ENCODE results near the gene MDFIC. TPM values are rescaled to one million over a fixed set of nuclear protein-coding genes. Genes with fewer than 3 reads are reported as not detected.

MDFIC gene
- total RNA-seq, 2 donors from 2014 or later: 22.9 to 29.3 TPM

- DNase-seq (ENCODE audit: low spot score) (no peak), ATAC-seq (ENCODE audit: insufficient number of reproducible peaks, low FRiP score, low read depth) (no peak)
- Histone ChIP-seq H3K9me3 (no peaks in the 10 kb centered on the region), H3K4me1 (ENCODE audit: control insufficient read depth in 1 of 2, low read depth in 2 of 2) (peaks cover 8 to 13% of the 10 kb centered on the region in 2 donors), H3K36me3 (no peaks in the 10 kb centered on the region), H3K4me3 (no peak overlapping the region), H3K27me3 (replicated peaks; ENCODE audit: insufficient read depth) (no peaks in the 10 kb centered on the region), H3K27ac (no peak overlapping the region)
- TF ChIP-seq, protein P1, sequence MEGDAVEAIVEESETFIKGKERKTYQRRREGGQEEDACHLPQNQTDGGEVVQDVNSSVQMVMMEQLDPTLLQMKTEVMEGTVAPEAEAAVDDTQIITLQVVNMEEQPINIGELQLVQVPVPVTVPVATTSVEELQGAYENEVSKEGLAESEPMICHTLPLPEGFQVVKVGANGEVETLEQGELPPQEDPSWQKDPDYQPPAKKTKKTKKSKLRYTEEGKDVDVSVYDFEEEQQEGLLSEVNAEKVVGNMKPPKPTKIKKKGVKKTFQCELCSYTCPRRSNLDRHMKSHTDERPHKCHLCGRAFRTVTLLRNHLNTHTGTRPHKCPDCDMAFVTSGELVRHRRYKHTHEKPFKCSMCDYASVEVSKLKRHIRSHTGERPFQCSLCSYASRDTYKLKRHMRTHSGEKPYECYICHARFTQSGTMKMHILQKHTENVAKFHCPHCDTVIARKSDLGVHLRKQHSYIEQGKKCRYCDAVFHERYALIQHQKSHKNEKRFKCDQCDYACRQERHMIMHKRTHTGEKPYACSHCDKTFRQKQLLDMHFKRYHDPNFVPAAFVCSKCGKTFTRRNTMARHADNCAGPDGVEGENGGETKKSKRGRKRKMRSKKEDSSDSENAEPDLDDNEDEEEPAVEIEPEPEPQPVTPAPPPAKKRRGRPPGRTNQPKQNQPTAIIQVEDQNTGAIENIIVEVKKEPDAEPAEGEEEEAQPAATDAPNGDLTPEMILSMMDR (IDR thresholded peaks at IDR 0.05): no peak
Observed at GRCh38 chr7:114919587-114919986, 2.3 kb upstream of the MDFIC start.

DNA sequence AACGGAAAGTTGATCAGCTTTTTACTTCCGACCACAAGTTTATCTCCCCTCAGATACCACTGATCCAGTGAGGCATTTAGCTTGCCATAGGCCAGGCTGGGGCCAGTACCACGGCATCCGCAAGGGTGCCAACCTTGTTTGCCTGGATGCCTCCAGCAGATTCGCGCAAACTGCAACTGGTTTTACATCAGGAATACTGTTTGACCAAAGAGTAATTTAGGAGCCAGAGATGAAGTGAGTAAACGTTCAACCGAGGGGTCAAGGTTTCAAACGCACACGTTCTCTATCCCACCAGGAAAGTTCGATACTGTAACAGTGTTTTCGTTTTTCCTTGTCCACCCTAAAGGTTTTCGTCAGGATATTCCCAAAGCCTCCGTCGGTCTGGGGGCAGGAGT lies 266 bp upstream of the MDFIC start:
- Histone ChIP-seq H3K27ac (peak overlapping the region; percentile 86 to 87), H3K27me3 (replicated peaks; ENCODE audit: insufficient read depth) (no peaks in the 10 kb centered on the region), H3K9me3 (no peaks in the 10 kb centered on the region), H3K36me3 (no peaks in the 10 kb centered on the region), H3K4me3 (peak overlapping the region; percentile 92), H3K4me1 (ENCODE audit: control insufficient read depth in 1 of 2, low read depth in 2 of 2) (peaks cover 24 to 27% of the 10 kb centered on the region in 2 donors)
- ATAC-seq (ENCODE audit: insufficient number of reproducible peaks, low FRiP score, low read depth): no peak
- TF ChIP-seq, protein P1 (IDR thresholded peaks at IDR 0.05): no peak
- DNase-seq (ENCODE audit: low spot score): no peak

- peak overlapping the region; percentile 92 for H3K4me3 ChIP-seq
- peak; percentile 68 for ATAC-seq (ENCODE audit: insufficient number of reproducible peaks, low FRiP score, low read depth)
- no peaks in the 10 kb centered on the region for H3K9me3 ChIP-seq
- no peaks in the 10 kb centered on the region for H3K36me3 ChIP-seq
- H3K27ac ChIP-seq: peak overlapping the region; percentile 86 to 87
- no peak for DNase-seq (ENCODE audit: low spot score)
- peaks cover 24 to 27% of the 10 kb centered on the region in 2 donors for H3K4me1 ChIP-seq (ENCODE audit: control insufficient read depth in 1 of 2, low read depth in 2 of 2)
- TF ChIP-seq, protein P1 (IDR thresholded peaks at IDR 0.05): no peak
- H3K27me3 ChIP-seq (replicated peaks; ENCODE audit: insufficient read depth): no peaks in the 10 kb centered on the region
Observed at GRCh38 chr7:114922652-114923402, 933 bp downstream of the MDFIC start.

DNA sequence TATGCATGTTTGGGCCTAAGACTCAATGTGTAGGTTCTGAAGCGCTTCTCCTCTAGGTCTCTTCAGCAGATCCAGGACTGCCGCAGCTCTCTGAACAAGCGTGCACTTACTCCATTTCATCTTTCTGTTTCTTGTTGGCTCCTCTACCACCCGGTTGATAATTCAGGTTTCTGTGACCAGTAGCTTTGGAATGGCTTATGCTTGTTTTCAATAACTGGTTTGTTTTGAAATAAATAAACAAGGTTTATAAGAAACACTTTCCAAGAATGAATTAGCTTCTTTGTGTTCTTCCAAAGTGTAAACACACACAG lies 1.5 kb downstream of the MDFIC start:
- DNase-seq (ENCODE audit: low spot score) (no peak), ATAC-seq (ENCODE audit: insufficient number of reproducible peaks, low FRiP score, low read depth) (no peak)
- TF ChIP-seq, protein P1 (IDR thresholded peaks at IDR 0.05): no peak
- Histone ChIP-seq H3K4me1 (ENCODE audit: control insufficient read depth in 1 of 2, low read depth in 2 of 2) (peaks cover 24 to 27% of the 10 kb centered on the region in 2 donors), H3K4me3 (peak overlapping the region; percentile 92), H3K27me3 (replicated peaks; ENCODE audit: insufficient read depth) (no peaks in the 10 kb centered on the region), H3K9me3 (no peaks in the 10 kb centered on the region), H3K27ac (peak overlapping the region; percentile 40 to 86), H3K36me3 (no peaks in the 10 kb centered on the region)

- TF ChIP-seq, protein P1 (IDR thresholded peaks at IDR 0.05): no peak
- Histone ChIP-seq H3K9me3 (no peaks in the 10 kb centered on the region), H3K27ac (peak overlapping the region in 1 of 2 donors; percentile 40), H3K4me3 (peak overlapping the region; percentile 92), H3K36me3 (no peaks in the 10 kb centered on the region), H3K27me3 (replicated peaks; ENCODE audit: insufficient read depth) (no peaks in the 10 kb centered on the region), H3K4me1 (ENCODE audit: control insufficient read depth in 1 of 2, low read depth in 2 of 2) (peaks cover 27 to 28% of the 10 kb centered on the region in 2 donors)
- ATAC-seq (ENCODE audit: insufficient number of reproducible peaks, low FRiP score, low read depth): no peak
- DNase-seq (ENCODE audit: low spot score): no peak
Observed at GRCh38 chr7:114924038-114924712, 2.3 kb downstream of the MDFIC start.
